HS-5 (cell line): ENCODE data around the gene PDK4.
"Not testable (repeated sequence)": the region's sequence is repeated elsewhere in the genome, so short reads cannot be mapped to it uniquely, and the experiment has no call there.

Source experiments
- DNase-seq: peaks from one replicate; pipeline ENCODE4 v3.0.0-alpha.2; 2012; ENCODE audit warnings: low read depth

PDK4 gene

GRCh38 chr7:95604811-95605210 is 8.5 kb upstream of the PDK4 start:
- not testable (repeated sequence) for DNase-seq

DNA sequence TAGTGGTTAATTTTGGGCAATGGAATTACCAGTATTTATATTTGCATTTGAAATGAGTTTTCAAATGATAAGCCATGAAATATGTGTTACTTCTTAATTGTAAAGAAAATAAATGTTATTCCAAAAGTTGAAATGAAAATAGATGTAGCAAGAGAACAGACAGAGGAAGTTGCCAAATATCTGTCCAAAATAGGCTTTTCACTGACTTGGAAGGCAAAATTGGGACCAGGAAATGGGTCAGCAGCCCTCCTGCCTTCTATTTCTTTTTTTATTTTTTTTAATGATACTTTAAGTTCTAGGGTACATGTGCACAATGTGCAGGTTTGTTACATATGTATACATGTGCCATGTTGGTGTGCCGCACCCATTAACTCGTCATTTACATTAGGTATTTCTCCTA is 8.1 kb upstream of the PDK4 start:
- not testable (repeated sequence) for DNase-seq

DNA sequence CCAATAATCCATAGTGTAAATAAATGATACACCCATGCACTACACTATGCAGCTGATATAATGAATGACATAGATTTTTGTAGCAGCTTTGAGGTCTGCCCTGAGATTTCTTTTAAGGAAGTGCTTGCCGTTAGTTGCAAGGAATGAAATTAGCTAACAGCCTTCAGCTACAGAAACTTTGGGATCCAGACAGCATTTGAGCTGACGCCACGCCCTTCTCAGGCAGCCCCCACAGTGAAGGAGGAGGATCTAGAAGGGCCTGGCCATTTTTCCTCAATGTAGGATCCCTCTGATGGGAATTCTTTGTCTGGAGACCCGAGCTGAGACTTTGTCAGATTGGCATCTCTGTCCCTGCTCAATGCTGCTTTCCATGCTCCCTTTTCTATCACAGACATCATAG is 6.1 kb upstream of the PDK4 start:
- DNase-seq: no peak

DNA sequence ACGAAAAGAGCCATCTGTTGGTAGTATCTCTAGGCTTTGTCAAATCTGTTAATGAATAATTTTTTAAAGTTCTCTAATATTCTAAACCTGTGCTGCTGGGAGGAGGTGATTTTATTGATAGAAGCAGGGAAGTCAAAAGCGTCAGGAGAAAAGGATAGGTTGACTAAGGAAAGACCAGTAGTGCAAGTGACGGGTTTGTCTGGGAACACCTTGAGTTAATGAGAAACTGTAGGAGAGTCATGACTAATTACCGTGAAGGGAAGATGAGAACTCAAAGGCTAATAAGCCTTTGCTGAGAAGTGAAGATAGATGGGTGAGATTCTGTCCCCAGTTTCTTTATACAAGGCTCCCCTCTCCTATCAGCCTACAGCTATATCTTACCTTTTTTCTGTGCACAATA is 5.0 kb upstream of the PDK4 start:
- no peak for DNase-seq

DNA sequence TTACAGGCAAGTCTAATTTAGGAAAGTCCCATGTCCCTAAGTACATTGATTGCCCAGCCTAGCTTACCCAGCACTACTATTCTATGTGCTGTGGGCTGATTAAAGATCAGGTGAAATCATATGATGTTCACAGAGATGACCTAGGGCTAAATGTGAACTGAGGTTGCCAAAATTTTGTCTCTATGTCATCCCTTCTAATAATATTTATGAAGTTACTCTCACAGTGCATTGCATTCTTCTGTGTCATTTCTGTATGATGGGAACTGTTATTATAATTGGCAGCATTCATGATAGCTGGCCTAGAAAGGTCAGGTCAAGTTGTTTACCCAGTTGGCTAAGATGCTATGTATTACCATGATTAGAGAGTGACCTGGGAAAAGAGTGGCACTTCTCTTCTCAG is 2.8 kb upstream of the PDK4 start:
- no peak for DNase-seq

DNA sequence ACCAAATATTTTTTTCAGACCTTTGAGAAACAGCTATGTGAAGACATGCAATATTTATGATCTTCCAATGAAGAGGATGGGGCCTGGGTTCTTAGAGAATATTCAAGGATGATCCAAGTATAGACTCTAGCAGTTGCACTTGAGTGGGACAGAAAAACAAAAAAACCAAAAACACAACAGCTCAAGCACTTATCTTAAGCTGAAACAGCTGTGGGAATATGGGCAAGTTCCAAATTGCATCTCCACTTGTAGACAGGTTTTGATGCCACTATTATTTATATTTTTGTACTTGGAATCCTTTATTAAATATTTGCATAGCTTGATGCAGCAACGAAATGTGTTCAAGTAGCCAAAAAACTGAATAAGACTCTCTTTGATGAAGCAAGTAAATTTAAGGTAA is 2.2 kb upstream of the PDK4 start:
- no peak for DNase-seq

DNA sequence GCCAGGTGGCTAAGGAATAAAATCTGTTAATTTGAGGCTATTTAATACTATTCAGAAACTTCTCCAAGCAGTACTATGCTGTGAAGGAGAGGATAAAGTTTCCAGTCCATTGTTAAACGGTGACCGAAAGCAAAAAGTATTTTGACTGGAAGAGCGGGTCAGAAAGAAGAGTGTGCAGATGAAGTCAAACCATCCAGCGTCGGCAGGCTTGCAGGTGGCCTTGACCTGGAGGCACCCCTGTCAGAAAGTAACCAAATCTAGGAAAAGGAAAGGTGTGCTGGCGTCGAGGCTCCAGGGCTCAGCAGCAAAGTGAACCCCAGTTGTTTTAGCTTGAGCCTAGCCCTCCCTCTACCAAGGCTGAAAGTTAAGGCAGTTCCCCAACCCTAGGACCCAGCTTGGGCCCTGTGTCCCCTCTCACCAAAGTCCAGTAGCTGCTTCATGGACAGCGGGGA is 544 bp downstream of the PDK4 start:
- no peak for DNase-seq

DNA sequence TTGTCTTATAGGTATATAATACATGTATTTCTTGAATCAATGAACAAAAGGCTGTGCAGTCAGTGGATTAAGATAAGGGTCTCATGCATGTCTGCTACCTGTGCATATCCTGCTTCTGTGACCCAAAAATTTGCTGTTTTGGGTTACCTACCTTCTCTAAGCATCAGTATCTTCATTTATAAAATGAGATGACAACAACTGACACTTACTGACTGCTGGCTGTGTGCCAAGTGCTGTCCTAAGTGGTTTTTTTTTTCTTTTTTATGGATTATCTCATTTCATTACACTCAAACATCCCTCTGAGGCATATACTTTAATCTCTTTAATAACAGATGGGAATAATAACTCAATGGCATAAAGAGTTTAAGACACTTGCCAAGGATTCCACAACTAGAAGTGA is 2.1 kb downstream of the PDK4 start:
- no peak for DNase-seq

GRCh38 chr7:95593343-95593742 is 3.0 kb downstream of the PDK4 start:
- no peak for DNase-seq

DNA sequence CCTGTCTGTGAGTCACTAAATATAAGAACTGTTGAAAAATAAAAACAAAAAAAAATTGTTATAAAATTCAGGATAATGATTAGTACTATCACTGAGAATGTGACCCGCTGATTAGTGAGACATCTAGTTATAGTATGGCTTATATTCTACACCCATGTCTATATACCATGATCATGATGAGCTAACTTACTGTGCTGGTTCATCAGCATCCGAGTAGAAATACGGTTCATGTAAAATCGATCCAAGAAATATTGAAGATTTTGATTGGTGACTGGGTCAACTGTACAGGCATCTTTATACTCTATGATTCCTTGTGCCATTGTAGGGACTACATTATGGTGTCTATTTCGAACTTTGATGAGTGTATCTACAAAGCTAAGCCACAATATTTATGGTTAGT is 3.7 kb downstream of the PDK4 start:
- DNase-seq: no peak

GRCh38 chr7:95590387-95591248 is 5.7 kb downstream of the PDK4 start:
- no peak for DNase-seq

- no peak for DNase-seq
These were observed 6.5 kb downstream of the PDK4 start for GRCh38 chr7:95589766-95590165.

GRCh38 chr7:95589031-95589430 is 7.3 kb downstream of the PDK4 start:
- DNase-seq: no peak

DNA sequence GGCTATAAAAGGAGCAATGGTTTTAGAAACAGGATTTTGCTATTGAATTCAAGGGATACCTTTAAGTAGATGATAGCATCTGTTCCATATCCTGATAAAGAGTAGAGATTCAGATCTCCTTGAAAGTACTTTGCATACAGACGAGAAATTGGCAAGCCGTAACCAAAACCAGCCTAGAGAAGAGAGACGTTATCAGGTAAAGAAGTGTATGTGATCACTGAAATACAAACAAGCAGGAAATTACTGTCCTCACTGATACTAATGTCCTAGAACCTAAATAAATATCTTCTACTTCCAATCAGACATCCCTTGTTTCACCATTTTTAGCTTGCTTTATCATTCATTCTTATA is 9.4 kb downstream of the PDK4 start:
- no peak for DNase-seq

- DNase-seq: no peak
These were observed 10.9 kb downstream of the PDK4 start for GRCh38 chr7:95585426-95585789.

GRCh38 chr7:95584769-95585425 is 11.4 kb downstream of the PDK4 start:
- DNase-seq: no peak

DNA sequence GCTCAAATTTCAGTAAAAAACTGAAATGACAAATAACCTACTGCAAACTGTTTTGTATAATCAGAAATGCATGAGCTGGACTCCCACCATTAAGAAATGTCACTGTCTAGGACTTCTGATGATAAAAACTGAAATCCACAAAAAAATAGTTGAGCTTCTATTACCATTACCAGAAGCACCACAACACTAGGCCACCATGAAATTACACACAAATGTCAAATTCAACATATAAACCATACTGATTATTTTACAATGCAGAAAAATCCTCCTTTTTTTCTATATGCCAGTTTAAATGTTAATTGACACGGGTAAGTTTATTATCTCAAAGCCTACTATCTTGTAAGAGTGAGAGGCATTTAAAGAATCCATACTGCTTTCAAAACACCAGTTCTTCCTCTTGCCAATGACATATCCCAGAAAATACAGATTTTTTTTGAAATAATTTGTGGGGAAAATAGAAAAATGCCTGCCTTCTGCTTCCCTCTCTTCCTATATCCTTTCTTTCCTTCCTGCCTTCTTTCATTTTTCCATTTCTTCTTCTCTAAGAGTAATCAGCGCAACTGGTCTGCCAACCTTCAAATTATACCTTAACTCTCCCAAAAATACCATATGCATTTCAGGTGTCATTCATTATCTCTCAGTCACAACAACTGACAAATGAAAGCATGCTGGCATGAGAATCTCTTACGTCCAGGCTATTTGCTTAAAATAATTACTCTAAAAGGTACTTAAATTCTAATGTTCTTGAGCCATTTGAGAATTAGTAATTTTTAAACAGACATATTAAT is 12.3 kb downstream of the PDK4 start:
- DNase-seq: no peak

- DNase-seq: no peak
These were observed 13.6 kb downstream of the PDK4 start for GRCh38 chr7:95582578-95583293.

- DNase-seq: no peak
These were observed 14.8 kb downstream of the PDK4 start for GRCh38 chr7:95581467-95581866.

GRCh38 chr7:95579318-95579717 is 17.0 kb downstream of the PDK4 start:
- DNase-seq: no peak

DNA sequence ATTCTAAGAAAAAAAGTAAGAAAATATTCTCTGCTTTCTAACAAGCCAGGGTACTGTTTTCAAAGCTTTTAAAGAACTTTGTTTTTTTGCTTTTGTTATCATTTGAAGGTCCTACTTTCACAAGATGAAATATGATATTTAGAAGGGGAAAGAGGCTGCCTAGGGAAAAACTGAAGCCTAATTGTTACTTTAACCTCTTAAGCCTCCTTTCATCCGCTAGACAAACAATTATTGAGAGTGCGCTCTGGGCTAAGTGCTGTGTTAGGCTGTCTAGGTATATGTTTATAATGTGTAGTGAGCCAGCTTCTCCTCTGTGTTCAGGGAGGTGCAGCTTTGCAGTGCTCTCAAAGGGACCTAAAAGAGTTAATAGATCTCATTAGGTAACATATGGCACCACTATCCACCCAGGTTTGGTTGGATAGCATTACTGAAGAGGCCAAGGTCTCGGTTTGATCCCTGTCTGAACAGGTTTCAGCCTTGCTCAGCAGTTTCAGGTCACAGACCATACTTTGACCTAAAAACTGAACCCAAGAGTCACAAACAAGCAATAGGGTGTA is 17.9 kb downstream of the PDK4 start:
- no peak for DNase-seq

DNA sequence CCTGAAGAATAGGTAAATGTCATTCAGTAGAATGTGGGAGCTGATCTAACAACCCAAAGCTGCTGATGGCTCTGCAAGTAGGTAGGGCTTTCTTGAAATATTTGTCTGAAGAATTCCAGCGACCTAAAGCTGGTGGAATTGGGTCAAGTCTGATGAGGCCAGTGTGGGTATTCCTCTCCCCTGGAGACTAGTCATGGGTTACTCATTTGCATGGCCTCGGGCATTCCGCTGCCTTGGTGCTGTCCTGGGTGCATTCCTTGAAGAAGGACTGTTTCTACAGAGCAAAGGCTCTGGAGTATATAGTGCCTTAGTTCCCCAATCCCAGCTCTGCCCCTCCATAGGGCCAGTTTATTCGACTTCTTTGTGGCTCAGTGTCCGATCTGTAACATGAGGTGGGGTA is 19.2 kb downstream of the PDK4 start:
- DNase-seq: no peak
